Thoracic aorta (tissue), 2 donors: Measurements from ENCODE around the gene BLVRB. TPM values are rescaled to one million over a fixed set of nuclear protein-coding genes. Genes with fewer than 3 reads are reported as not detected.

Experiments
- ATAC-seq: fragments of 150-250 bp; one replicate; pipeline ENCODE4 v1.8.0; 2017; ENCODE audit warnings: low read depth; ENCODE audit not compliant: insufficient number of reproducible peaks, low FRiP score
- DNase-seq: peaks from one replicate; pipeline ENCODE4 v3.0.0-alpha.2; 2020; ENCODE audit warnings: low spot score
- H3K27ac ChIP-seq, 2 donors: fragments of 200-600 bp; sonication (generic); 1 replicate in 1 of 2; 2 replicates in 1 of 2; pipeline ENCODE4 v1.5.1; 2016; ENCODE audit warnings: mild to moderate bottlenecking in 2 of 2, moderate library complexity in 2 of 2
- H3K27me3 ChIP-seq: fragments of 200-600 bp; sonication (generic); replicated peaks from 2 replicates; pipeline ENCODE4 v1.6.0; 2016; ENCODE audit warnings: mild to moderate bottlenecking; ENCODE audit not compliant: insufficient read depth
- H3K36me3 ChIP-seq: fragments of 200-600 bp; sonication (generic); one replicate; pipeline ENCODE4 v1.5.1; 2016
- H3K4me1 ChIP-seq, 2 donors: fragments of 200-600 bp; sonication (generic); 1 replicate in 1 of 2; 2 replicates in 1 of 2; pipeline versions ENCODE4 v1.5.1 to v1.6.0; 2016; ENCODE audit warnings: low read depth in 2 of 2, mild to moderate bottlenecking in 1 of 2; ENCODE audit not compliant: control insufficient read depth in 1 of 2
- H3K4me3 ChIP-seq: fragments of 200-600 bp; sonication (generic); 2 replicates; pipeline ENCODE4 v1.5.1; 2016; ENCODE audit warnings: mild to moderate bottlenecking
- H3K9me3 ChIP-seq: fragments of 200-600 bp; sonication (generic); 2 replicates; pipeline ENCODE4 v1.5.1; 2016
- CTCF ChIP-seq: fragments of 200-600 bp; sonication (generic); IDR thresholded peaks from one replicate; pipeline ENCODE4 v1.5.1; 2019; ENCODE audit warnings: antibody characterized with exemption
- total RNA-seq, 2 donors: library from RNA; depleted of rRNA; stranded (reverse); fragments of >200 nt; gene quantifications; one replicate each; pipeline versions ENCODE4 v1.1.0 to v1.2.3, GENCODE V29; 2016

BLVRB gene
- total RNA-seq, 2 donors from 2014 or later: 97.4 to 229 TPM

DNA sequence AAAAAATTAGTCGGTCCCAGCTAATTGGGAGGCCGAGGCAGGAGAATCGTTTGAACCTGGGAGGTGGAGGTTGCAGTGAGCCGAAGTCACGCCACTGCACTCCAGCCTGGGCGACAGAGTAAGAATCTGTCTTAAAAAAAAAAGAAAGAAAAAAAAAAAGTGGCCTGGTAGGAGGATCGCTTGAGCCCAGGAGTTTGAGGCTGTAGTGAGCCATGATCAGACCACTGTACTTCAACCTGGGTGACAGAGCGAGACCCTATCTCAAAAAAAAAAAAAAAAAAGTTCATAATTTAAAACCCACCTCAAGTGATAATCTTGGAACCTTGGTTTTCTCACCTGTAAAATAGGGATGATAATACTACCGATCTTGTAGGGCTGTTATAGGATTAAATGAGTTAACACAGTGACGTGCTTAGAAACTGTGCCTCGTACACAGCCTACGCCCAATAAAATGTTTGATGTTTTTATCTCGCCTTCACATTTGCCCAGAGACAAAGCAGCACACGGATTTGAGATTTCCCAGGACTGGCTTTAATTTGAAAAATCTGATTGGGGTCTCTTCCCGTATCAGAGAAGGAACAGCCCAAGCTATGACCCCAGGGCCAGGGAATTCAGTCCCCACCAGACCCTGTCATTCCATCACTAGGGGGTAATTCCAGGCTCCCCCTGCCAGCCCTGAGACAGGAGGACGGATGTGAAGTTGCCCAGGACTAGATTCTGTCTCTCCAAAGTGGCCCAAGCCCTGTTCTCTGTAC lies 43.4 kb downstream of the BLVRB start:
- no peak for ATAC-seq
- Histone ChIP-seq H3K27ac (peak overlapping the region; percentile 99), H3K9me3 (no peaks in the 10 kb centered on the region), H3K4me1 (peaks cover 19 to 29% of the 10 kb centered on the region in 2 donors), H3K4me3 (peak overlapping the region; percentile 80), H3K27me3 (no peaks in the 10 kb centered on the region), H3K36me3 (peaks cover 11% of the 10 kb centered on the region)
- DNase-seq: no peak
- no peak for TF ChIP-seq CTCF

GRCh38 chr19:40420766-40421765 lies 44.5 kb downstream of the BLVRB start:
- H3K27ac ChIP-seq: peak overlapping the region; percentile 99
- H3K36me3 ChIP-seq: peaks cover 11% of the 10 kb centered on the region
- TF ChIP-seq CTCF: peak; percentile 87
- peak; percentile 76 for DNase-seq
- H3K4me1 ChIP-seq: peaks cover 19 to 29% of the 10 kb centered on the region in 2 donors
- no peaks in the 10 kb centered on the region for H3K27me3 ChIP-seq
- H3K4me3 ChIP-seq: peak overlapping the region; percentile 80
- H3K9me3 ChIP-seq: no peaks in the 10 kb centered on the region
- peak; percentile 70 for ATAC-seq

- ATAC-seq (no peak), DNase-seq (no peak)
- TF ChIP-seq CTCF: no peak
- peak overlapping the region; percentile 99 for H3K27ac ChIP-seq
- H3K9me3 ChIP-seq: no peaks in the 10 kb centered on the region
- H3K36me3 ChIP-seq: peaks cover 11% of the 10 kb centered on the region
- H3K4me3 ChIP-seq: peak overlapping the region; percentile 80
- H3K4me1 ChIP-seq: peaks cover 19 to 29% of the 10 kb centered on the region in 2 donors
- no peaks in the 10 kb centered on the region for H3K27me3 ChIP-seq
Measured at GRCh38 chr19:40420451-40420765, 45.1 kb downstream of the BLVRB start.

GRCh38 chr19:40419780-40420179 lies 45.8 kb downstream of the BLVRB start:
- Histone ChIP-seq H3K4me1 (peaks cover 19 to 29% of the 10 kb centered on the region in 2 donors), H3K27ac (no peak overlapping the region)
- ATAC-seq: no peak

More at GRCh38 chr19:40419780-40420179, 45.8 kb downstream of the BLVRB start:
- DNase-seq: no peak
- TF ChIP-seq CTCF: no peak
- Histone ChIP-seq H3K4me3 (no peak overlapping the region), H3K9me3 (no peaks in the 10 kb centered on the region), H3K27me3 (no peaks in the 10 kb centered on the region), H3K36me3 (peaks cover 11% of the 10 kb centered on the region)
